ENCODE data around the gene NEK6.

- TF ChIP-seq, protein P1, sequence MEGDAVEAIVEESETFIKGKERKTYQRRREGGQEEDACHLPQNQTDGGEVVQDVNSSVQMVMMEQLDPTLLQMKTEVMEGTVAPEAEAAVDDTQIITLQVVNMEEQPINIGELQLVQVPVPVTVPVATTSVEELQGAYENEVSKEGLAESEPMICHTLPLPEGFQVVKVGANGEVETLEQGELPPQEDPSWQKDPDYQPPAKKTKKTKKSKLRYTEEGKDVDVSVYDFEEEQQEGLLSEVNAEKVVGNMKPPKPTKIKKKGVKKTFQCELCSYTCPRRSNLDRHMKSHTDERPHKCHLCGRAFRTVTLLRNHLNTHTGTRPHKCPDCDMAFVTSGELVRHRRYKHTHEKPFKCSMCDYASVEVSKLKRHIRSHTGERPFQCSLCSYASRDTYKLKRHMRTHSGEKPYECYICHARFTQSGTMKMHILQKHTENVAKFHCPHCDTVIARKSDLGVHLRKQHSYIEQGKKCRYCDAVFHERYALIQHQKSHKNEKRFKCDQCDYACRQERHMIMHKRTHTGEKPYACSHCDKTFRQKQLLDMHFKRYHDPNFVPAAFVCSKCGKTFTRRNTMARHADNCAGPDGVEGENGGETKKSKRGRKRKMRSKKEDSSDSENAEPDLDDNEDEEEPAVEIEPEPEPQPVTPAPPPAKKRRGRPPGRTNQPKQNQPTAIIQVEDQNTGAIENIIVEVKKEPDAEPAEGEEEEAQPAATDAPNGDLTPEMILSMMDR (conservative IDR thresholded peaks at IDR 0.05), result no peak
- TF ChIP-seq EZH2 (IDR thresholded peaks at IDR 0.05; ENCODE audit: low read depth), result no peak
Measured at GRCh38 chr9:124335320-124335707, 77.6 kb downstream of the NEK6 start.

Measured in PC-9 (cell line).